ENCODE measurements around the gene MAGI2. TPM values are rescaled to one million over a fixed set of nuclear protein-coding genes. Genes with fewer than 3 reads are reported as not detected.

MAGI2 gene
- total RNA-seq, 5 donors from 2014 or later (not counting 1 experiment from before 2014, with no cell fraction given): 0.10 to 0.77 (median 0.22) TPM

GRCh38 chr7:79352323-79352722 is 101.1 kb downstream of the MAGI2 start:
- Mint-ChIP-seq H3K27me3 (no peaks in the 10 kb centered on the region), H3K27ac (no peak overlapping the region), H3K4me1 (no peaks in the 10 kb centered on the region), H3K9me3 (peaks cover 0 to 4% (median 0%) of the 10 kb centered on the region in 3 donors), H3K36me3 (no peaks in the 10 kb centered on the region), H3K4me3 (no peak overlapping the region)
- ATAC-seq (replicated peaks in 1 of 4): no peak
- H3K27me3 ChIP-seq (replicated peaks in 1 of 2; ENCODE audit: control insufficient read depth in 2 of 2, extremely low read depth in 1 of 2, insufficient read depth in 2 of 2, low read length in 1 of 2): no peaks in the 10 kb centered on the region
- POLR2A ChIA-PET: interaction anchor here in 1 of 2 donors (0.6 kb wide), 1 partner anchor 9 kb away, joined by 4 read pairs; no protein-coding TSS in a partner anchor
- H3K9me3 ChIP-seq: no peaks in the 10 kb centered on the region
- H3K27ac ChIP-seq (ENCODE audit: low read length): no peak overlapping the region
- H3K4me3 ChIP-seq (ENCODE audit: control insufficient read depth in 1 of 2, extremely low read depth in 1 of 2, low read length in 1 of 2): no peak overlapping the region
- H3K4me1 ChIP-seq (ENCODE audit: control insufficient read depth in 1 of 2, extremely low read depth in 1 of 2, insufficient read depth in 2 of 2, low read length in 2 of 2): no peaks in the 10 kb centered on the region
- H3K36me3 ChIP-seq (ENCODE audit: control insufficient read depth in 2 of 2, extremely low read depth in 1 of 2, insufficient read depth in 1 of 2, low read length in 1 of 2): no peaks in the 10 kb centered on the region
- CTCF ChIA-PET: no interaction called here
- DNase-seq: no peak

- H3K27me3 Mint-ChIP-seq: peaks cover 0 to 3% of the 10 kb centered on the region in 2 donors
- no peak overlapping the region for H3K4me3 ChIP-seq (ENCODE audit: control insufficient read depth in 1 of 2, extremely low read depth in 1 of 2, low read length in 1 of 2)
- H3K4me1 ChIP-seq (ENCODE audit: control insufficient read depth in 1 of 2, extremely low read depth in 1 of 2, insufficient read depth in 2 of 2, low read length in 2 of 2): no peaks in the 10 kb centered on the region
- ATAC-seq (replicated peaks in 1 of 4) (no peak), DNase-seq (no peak)
- no peaks in the 10 kb centered on the region for H3K9me3 ChIP-seq
- no peak overlapping the region for H3K27ac Mint-ChIP-seq
- no peaks in the 10 kb centered on the region for H3K27me3 ChIP-seq (replicated peaks in 1 of 2; ENCODE audit: control insufficient read depth in 2 of 2, extremely low read depth in 1 of 2, insufficient read depth in 2 of 2, low read length in 1 of 2)
- no peak overlapping the region for H3K4me3 Mint-ChIP-seq
- no peaks in the 10 kb centered on the region for H3K4me1 Mint-ChIP-seq
- H3K36me3 ChIP-seq (ENCODE audit: control insufficient read depth in 2 of 2, extremely low read depth in 1 of 2, insufficient read depth in 1 of 2, low read length in 1 of 2): no peaks in the 10 kb centered on the region
- H3K36me3 Mint-ChIP-seq: no peaks in the 10 kb centered on the region
- H3K27ac ChIP-seq (ENCODE audit: low read length): no peak overlapping the region
- WGBS (ENCODE audit: insufficient coverage): 14% methylated on average over 1 of the region's 3 CpGs
- H3K9me3 Mint-ChIP-seq: no peaks in the 10 kb centered on the region
- ChIA-PET POLR2A (no interaction called here), CTCF (interaction anchor here in 1 of 2 donors (0.6 kb wide), 1 partner anchor 815 kb away, joined by 3 read pairs; no protein-coding TSS in a partner anchor)
Observed at GRCh38 chr7:79347351-79347750, 106.1 kb downstream of the MAGI2 start.

GRCh38 chr7:79341902-79342301 is 111.6 kb downstream of the MAGI2 start:
- H3K36me3 ChIP-seq (ENCODE audit: control insufficient read depth in 2 of 2, extremely low read depth in 1 of 2, insufficient read depth in 1 of 2, low read length in 1 of 2): no peaks in the 10 kb centered on the region
- H3K27me3 ChIP-seq (replicated peaks in 1 of 2; ENCODE audit: control insufficient read depth in 2 of 2, extremely low read depth in 1 of 2, insufficient read depth in 2 of 2, low read length in 1 of 2): no peaks in the 10 kb centered on the region
- CTCF ChIA-PET: no interaction called here
- H3K4me3 ChIP-seq (ENCODE audit: control insufficient read depth in 1 of 2, extremely low read depth in 1 of 2, low read length in 1 of 2): no peak overlapping the region
- H3K27ac Mint-ChIP-seq: no peak overlapping the region
- POLR2A ChIA-PET: no interaction called here
- H3K9me3 ChIP-seq: no peaks in the 10 kb centered on the region
- no peak overlapping the region for H3K27ac ChIP-seq (ENCODE audit: low read length)
- 96% methylated on average over 4 of the region's 5 CpGs for WGBS (ENCODE audit: insufficient coverage)
- ATAC-seq (replicated peaks in 1 of 4): no peak
- H3K9me3 Mint-ChIP-seq: peaks cover 0 to 6% (median 0%) of the 10 kb centered on the region in 3 donors
- no peak overlapping the region for H3K4me3 Mint-ChIP-seq
- no peaks in the 10 kb centered on the region for H3K36me3 Mint-ChIP-seq
- H3K4me1 ChIP-seq (ENCODE audit: control insufficient read depth in 1 of 2, extremely low read depth in 1 of 2, insufficient read depth in 2 of 2, low read length in 2 of 2): no peaks in the 10 kb centered on the region
- DNase-seq: no peak
- peaks cover 0 to 3% of the 10 kb centered on the region in 2 donors for H3K27me3 Mint-ChIP-seq
- no peaks in the 10 kb centered on the region for H3K4me1 Mint-ChIP-seq

GRCh38 chr7:79340212-79340611 is 113.3 kb downstream of the MAGI2 start:
- ChIA-PET CTCF (no interaction called here), POLR2A (no interaction called here)
- peaks cover 0 to 6% (median 0%) of the 10 kb centered on the region in 3 donors for H3K9me3 Mint-ChIP-seq
- DNase-seq: no peak
- H3K4me3 Mint-ChIP-seq: no peak overlapping the region
- H3K27ac ChIP-seq (ENCODE audit: low read length): no peak overlapping the region
- H3K36me3 ChIP-seq (ENCODE audit: control insufficient read depth in 2 of 2, extremely low read depth in 1 of 2, insufficient read depth in 1 of 2, low read length in 1 of 2): no peaks in the 10 kb centered on the region
- no peaks in the 10 kb centered on the region for H3K27me3 ChIP-seq (replicated peaks in 1 of 2; ENCODE audit: control insufficient read depth in 2 of 2, extremely low read depth in 1 of 2, insufficient read depth in 2 of 2, low read length in 1 of 2)
- H3K4me1 ChIP-seq (ENCODE audit: control insufficient read depth in 1 of 2, extremely low read depth in 1 of 2, insufficient read depth in 2 of 2, low read length in 2 of 2): no peaks in the 10 kb centered on the region
- H3K4me3 ChIP-seq (ENCODE audit: control insufficient read depth in 1 of 2, extremely low read depth in 1 of 2, low read length in 1 of 2): no peak overlapping the region
- no peaks in the 10 kb centered on the region for H3K4me1 Mint-ChIP-seq
- no peak overlapping the region for H3K27ac Mint-ChIP-seq
- no peaks in the 10 kb centered on the region for H3K9me3 ChIP-seq
- H3K27me3 Mint-ChIP-seq: no peaks in the 10 kb centered on the region
- no peak for ATAC-seq (replicated peaks in 1 of 4)
- no peaks in the 10 kb centered on the region for H3K36me3 Mint-ChIP-seq

GRCh38 chr7:79339208-79339925 is 114.1 kb downstream of the MAGI2 start:
- H3K4me3 Mint-ChIP-seq: no peak overlapping the region
- ATAC-seq (replicated peaks in 1 of 4) (no peak), DNase-seq (no peak)
- H3K4me1 ChIP-seq (ENCODE audit: control insufficient read depth in 1 of 2, extremely low read depth in 1 of 2, insufficient read depth in 2 of 2, low read length in 2 of 2): no peaks in the 10 kb centered on the region
- no peaks in the 10 kb centered on the region for H3K36me3 ChIP-seq (ENCODE audit: control insufficient read depth in 2 of 2, extremely low read depth in 1 of 2, insufficient read depth in 1 of 2, low read length in 1 of 2)
- H3K27ac Mint-ChIP-seq: no peak overlapping the region
- H3K9me3 ChIP-seq: no peaks in the 10 kb centered on the region
- no peak overlapping the region for H3K27ac ChIP-seq (ENCODE audit: low read length)
- 100% methylated on average over 1 of the region's 4 CpGs for WGBS (ENCODE audit: insufficient coverage)
- H3K27me3 Mint-ChIP-seq: no peaks in the 10 kb centered on the region
- no peaks in the 10 kb centered on the region for H3K27me3 ChIP-seq (replicated peaks in 1 of 2; ENCODE audit: control insufficient read depth in 2 of 2, extremely low read depth in 1 of 2, insufficient read depth in 2 of 2, low read length in 1 of 2)
- peaks cover 0 to 6% (median 0%) of the 10 kb centered on the region in 3 donors for H3K9me3 Mint-ChIP-seq
- no peak overlapping the region for H3K4me3 ChIP-seq (ENCODE audit: control insufficient read depth in 1 of 2, extremely low read depth in 1 of 2, low read length in 1 of 2)
- ChIA-PET CTCF (no interaction called here), POLR2A (no interaction called here)
- H3K36me3 Mint-ChIP-seq: no peaks in the 10 kb centered on the region
- no peaks in the 10 kb centered on the region for H3K4me1 Mint-ChIP-seq

- Histone ChIP-seq H3K9me3 (no peaks in the 10 kb centered on the region), H3K4me3 (ENCODE audit: control insufficient read depth in 1 of 2, extremely low read depth in 1 of 2, low read length in 1 of 2) (no peak overlapping the region), H3K27ac (ENCODE audit: low read length) (no peak overlapping the region), H3K36me3 (ENCODE audit: control insufficient read depth in 2 of 2, extremely low read depth in 1 of 2, insufficient read depth in 1 of 2, low read length in 1 of 2) (no peaks in the 10 kb centered on the region), H3K4me1 (ENCODE audit: control insufficient read depth in 1 of 2, extremely low read depth in 1 of 2, insufficient read depth in 2 of 2, low read length in 2 of 2) (no peaks in the 10 kb centered on the region), H3K27me3 (replicated peaks in 1 of 2; ENCODE audit: control insufficient read depth in 2 of 2, extremely low read depth in 1 of 2, insufficient read depth in 2 of 2, low read length in 1 of 2) (no peaks in the 10 kb centered on the region)
- ChIA-PET CTCF (no interaction called here), POLR2A (no interaction called here)
- Mint-ChIP-seq H3K4me1 (no peaks in the 10 kb centered on the region), H3K9me3 (peaks cover 0 to 6% (median 0%) of the 10 kb centered on the region in 3 donors), H3K27me3 (no peaks in the 10 kb centered on the region), H3K36me3 (no peaks in the 10 kb centered on the region), H3K4me3 (no peak overlapping the region), H3K27ac (no peak overlapping the region)
- DNase-seq: no peak
- no peak for ATAC-seq (replicated peaks in 1 of 4)
- WGBS (ENCODE audit: insufficient coverage): 73% methylated on average over 2 of the region's 5 CpGs
Observed at GRCh38 chr7:79337717-79338116, 115.8 kb downstream of the MAGI2 start.

- Histone ChIP-seq H3K9me3 (no peaks in the 10 kb centered on the region), H3K4me1 (ENCODE audit: control insufficient read depth in 1 of 2, extremely low read depth in 1 of 2, insufficient read depth in 2 of 2, low read length in 2 of 2) (no peaks in the 10 kb centered on the region), H3K27me3 (replicated peaks in 1 of 2; ENCODE audit: control insufficient read depth in 2 of 2, extremely low read depth in 1 of 2, insufficient read depth in 2 of 2, low read length in 1 of 2) (no peaks in the 10 kb centered on the region), H3K36me3 (ENCODE audit: control insufficient read depth in 2 of 2, extremely low read depth in 1 of 2, insufficient read depth in 1 of 2, low read length in 1 of 2) (no peaks in the 10 kb centered on the region), H3K4me3 (ENCODE audit: control insufficient read depth in 1 of 2, extremely low read depth in 1 of 2, low read length in 1 of 2) (no peak overlapping the region), H3K27ac (ENCODE audit: low read length) (no peak overlapping the region)
- Mint-ChIP-seq H3K9me3 (peaks cover 0 to under 1% (median 0%) of the 10 kb centered on the region in 3 donors), H3K4me1 (no peaks in the 10 kb centered on the region), H3K27ac (no peak overlapping the region), H3K4me3 (no peak overlapping the region), H3K36me3 (no peaks in the 10 kb centered on the region), H3K27me3 (no peaks in the 10 kb centered on the region)
- no CpG with 5 or more reads among the region's 2 CpGs for WGBS (ENCODE audit: insufficient coverage)
- POLR2A ChIA-PET: no interaction called here
- no peak for DNase-seq
- CTCF ChIA-PET: no interaction called here
- no peak for ATAC-seq (replicated peaks in 1 of 4)
Observed at GRCh38 chr7:79334841-79335240, 118.6 kb downstream of the MAGI2 start.
